NCI-H2227 (cell line): ENCODE measurements around the gene IGSF6.
"Not testable (repeated sequence)": the region's sequence is repeated elsewhere in the genome, so short reads cannot be mapped to it uniquely, and the experiment has no call there.

ENCODE experiments used
- DNase-seq: peaks from one replicate; lab custom pipeline; 2025; ENCODE audit not compliant: unreplicated experiment; lab: John Stamatoyannopoulos, UW

IGSF6 gene

GRCh38 chr16:21652453-21652852 is at the start of gene IGSF6:
TSS of gene IGSF6 (minus strand) at chr16:21652608. CDS start at chr16:21652598, 10 bp downstream.
- no peak for DNase-seq

GRCh38 chr16:21701271-21701670 is 48.9 kb upstream of the IGSF6 start:
- no peak for DNase-seq

GRCh38 chr16:21698169-21699032 is 46.0 kb upstream of the IGSF6 start:
- peak; percentile 38 for DNase-seq

GRCh38 chr16:21697032-21697431 is 44.6 kb upstream of the IGSF6 start:
- DNase-seq: no peak

- DNase-seq: no peak
These were observed 42.2 kb upstream of the IGSF6 start for GRCh38 chr16:21694609-21695008.

- DNase-seq: not testable (repeated sequence)
These were observed 38.6 kb upstream of the IGSF6 start for GRCh38 chr16:21690967-21691366.

GRCh38 chr16:21689107-21689506 is 36.7 kb upstream of the IGSF6 start:
- DNase-seq: no peak

GRCh38 chr16:21685034-21685455 is 32.6 kb upstream of the IGSF6 start:
- DNase-seq: no peak

GRCh38 chr16:21684199-21684598 is 31.8 kb upstream of the IGSF6 start:
- no peak for DNase-seq

GRCh38 chr16:21683184-21683583 is 30.8 kb upstream of the IGSF6 start:
- no peak for DNase-seq

- not testable (repeated sequence) for DNase-seq
These were observed 28.3 kb upstream of the IGSF6 start for GRCh38 chr16:21680714-21681113.

GRCh38 chr16:21674456-21674855 is 22.0 kb upstream of the IGSF6 start:
- DNase-seq: not testable (repeated sequence)

GRCh38 chr16:21673469-21673868 is 21.1 kb upstream of the IGSF6 start:
- DNase-seq: no peak

- DNase-seq: no peak
These were observed 15.2 kb upstream of the IGSF6 start for GRCh38 chr16:21667575-21667974.

- no peak for DNase-seq
These were observed 14.4 kb upstream of the IGSF6 start for GRCh38 chr16:21666772-21667171.

- no peak for DNase-seq
These were observed 12.5 kb upstream of the IGSF6 start for GRCh38 chr16:21664801-21665492.

GRCh38 chr16:21663889-21664647 is 11.7 kb upstream of the IGSF6 start, which contains the start of gene OTOA:
TSS of gene OTOA (plus strand) at chr16:21663968. CDS start at chr16:21678515, 14,547 bp downstream.
- DNase-seq: peak; percentile 42

GRCh38 chr16:21659124-21659523 is 6.7 kb upstream of the IGSF6 start:
- no peak for DNase-seq

GRCh38 chr16:21656795-21657768 is 4.7 kb upstream of the IGSF6 start:
- peak; percentile 76 for DNase-seq

- no peak for DNase-seq
These were observed 2.5 kb upstream of the IGSF6 start for GRCh38 chr16:21654881-21655280.
